ENCODE results near the gene DNAJC18.
"Not testable (repeated sequence)": the region's sequence is repeated elsewhere in the genome, so short reads cannot be mapped to it uniquely, and the experiment has no call there.

DNAJC18 gene

DNA sequence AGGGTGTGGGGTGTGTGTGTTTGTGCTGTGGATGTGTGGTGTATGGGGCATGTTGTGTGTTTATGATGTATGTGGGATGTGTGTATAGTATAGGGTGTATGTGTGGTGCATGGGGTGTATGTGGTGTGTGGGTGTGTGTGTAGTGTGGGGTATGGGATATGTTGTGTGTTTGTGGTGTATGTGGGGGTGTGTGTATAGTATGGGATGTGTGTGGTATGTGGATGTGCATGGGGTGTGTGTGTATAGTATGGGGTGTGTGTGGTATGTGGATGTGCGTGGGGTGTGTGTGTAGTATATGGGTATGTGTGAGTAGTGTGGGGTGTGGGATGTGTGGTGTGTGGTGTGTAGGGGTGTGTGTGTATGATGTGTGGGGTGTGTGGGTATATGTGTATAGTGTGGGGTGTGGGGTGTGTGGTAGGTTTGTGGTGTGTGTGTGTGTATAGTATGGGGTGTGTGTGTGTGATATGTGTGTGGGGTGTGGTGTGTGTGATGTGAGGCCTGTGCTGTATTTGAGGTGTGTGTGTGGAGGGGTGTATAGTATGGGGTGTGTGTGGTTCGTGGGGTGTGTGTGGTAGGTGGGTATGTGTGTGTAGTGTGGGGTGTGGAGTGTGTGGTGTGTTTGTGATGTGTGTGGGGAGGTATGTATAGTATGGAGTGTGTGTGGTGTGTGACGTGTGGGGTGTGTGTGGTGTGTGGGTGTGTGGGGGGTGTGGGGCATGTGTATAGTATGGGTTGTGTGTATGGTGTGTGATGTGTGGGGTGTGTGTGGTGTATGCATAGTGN lies 12.7 kb upstream of the DNAJC18 start:
- no peak for DNase-seq (ENCODE audit: low read depth)
- TF ChIP-seq, protein P1, sequence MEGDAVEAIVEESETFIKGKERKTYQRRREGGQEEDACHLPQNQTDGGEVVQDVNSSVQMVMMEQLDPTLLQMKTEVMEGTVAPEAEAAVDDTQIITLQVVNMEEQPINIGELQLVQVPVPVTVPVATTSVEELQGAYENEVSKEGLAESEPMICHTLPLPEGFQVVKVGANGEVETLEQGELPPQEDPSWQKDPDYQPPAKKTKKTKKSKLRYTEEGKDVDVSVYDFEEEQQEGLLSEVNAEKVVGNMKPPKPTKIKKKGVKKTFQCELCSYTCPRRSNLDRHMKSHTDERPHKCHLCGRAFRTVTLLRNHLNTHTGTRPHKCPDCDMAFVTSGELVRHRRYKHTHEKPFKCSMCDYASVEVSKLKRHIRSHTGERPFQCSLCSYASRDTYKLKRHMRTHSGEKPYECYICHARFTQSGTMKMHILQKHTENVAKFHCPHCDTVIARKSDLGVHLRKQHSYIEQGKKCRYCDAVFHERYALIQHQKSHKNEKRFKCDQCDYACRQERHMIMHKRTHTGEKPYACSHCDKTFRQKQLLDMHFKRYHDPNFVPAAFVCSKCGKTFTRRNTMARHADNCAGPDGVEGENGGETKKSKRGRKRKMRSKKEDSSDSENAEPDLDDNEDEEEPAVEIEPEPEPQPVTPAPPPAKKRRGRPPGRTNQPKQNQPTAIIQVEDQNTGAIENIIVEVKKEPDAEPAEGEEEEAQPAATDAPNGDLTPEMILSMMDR (IDR thresholded peaks at IDR 0.05; ENCODE audit: low read depth, low read length, missing control alignments): no peak
- no peak overlapping the region for H3K4me3 ChIP-seq (ENCODE audit: low read depth, low read length)

DNA sequence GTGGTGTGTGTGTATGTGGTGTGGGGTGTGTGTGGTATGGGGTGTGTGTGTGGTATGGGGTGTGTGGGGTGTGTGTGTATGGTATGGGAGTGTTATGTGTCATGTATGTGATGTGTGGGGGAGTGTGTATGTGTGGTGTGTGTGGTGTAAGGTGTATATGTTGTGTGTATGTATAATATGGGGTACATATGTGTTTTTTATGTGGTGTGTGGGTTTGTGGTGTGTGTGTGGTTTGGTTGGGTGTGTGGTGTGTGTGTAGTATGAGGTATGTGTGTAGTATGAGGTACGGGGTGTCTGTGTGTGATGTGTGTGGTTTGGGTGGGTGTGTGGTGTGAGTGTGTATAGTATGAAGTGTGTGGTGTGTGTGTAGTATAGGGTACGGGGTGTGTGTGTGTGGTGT lies 11.9 kb upstream of the DNAJC18 start:
- no peak overlapping the region for H3K4me3 ChIP-seq (ENCODE audit: low read depth, low read length)
- TF ChIP-seq, protein P1 (IDR thresholded peaks at IDR 0.05; ENCODE audit: low read depth, low read length, missing control alignments): no peak
- DNase-seq (ENCODE audit: low read depth): no peak

- peak; percentile 43 for DNase-seq (ENCODE audit: low read depth)
- TF ChIP-seq, protein P1 (IDR thresholded peaks at IDR 0.05; ENCODE audit: low read depth, low read length, missing control alignments): no peak
- no peak overlapping the region for H3K4me3 ChIP-seq (ENCODE audit: low read depth, low read length)
Measured at GRCh38 chr5:139446956-139447779, 7.8 kb upstream of the DNAJC18 start.

- H3K4me3 ChIP-seq (ENCODE audit: low read depth, low read length): no peak overlapping the region
- no peak for DNase-seq (ENCODE audit: low read depth)
- TF ChIP-seq, protein P1 (IDR thresholded peaks at IDR 0.05; ENCODE audit: low read depth, low read length, missing control alignments): no peak
Measured at GRCh38 chr5:139445325-139446170, 6.2 kb upstream of the DNAJC18 start.

DNA sequence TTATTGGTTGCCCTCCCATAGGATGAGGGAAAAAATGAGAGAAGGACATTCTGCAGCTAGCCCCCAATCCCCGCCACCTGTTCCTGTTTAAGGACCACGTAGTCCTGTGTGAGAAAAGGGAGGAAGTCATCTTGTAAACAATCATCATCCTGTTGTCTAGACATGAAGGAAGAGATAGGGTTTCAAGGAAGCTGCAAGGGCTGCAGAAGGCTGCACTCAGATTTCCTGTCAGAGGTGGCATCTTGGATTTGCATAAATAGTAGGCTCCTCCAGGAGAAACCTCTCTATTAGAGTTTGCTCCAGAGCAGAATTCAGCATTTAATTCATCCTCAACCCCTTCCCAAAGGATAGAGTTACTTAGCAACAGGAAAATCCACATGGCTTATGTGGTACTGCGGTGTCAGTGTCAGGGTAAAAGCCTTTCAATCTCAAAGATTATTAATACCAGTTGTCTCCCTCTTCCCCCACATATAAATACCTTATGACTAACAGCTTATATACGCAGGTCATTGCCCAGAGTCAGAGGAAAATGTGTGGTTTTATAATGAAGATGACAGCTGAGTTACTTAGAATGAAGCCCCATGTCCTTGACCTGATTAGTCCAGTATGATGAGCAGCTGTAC lies 4.6 kb upstream of the DNAJC18 start:
- DNase-seq (ENCODE audit: low read depth): no peak
- no peak overlapping the region for H3K4me3 ChIP-seq (ENCODE audit: low read depth, low read length)
- TF ChIP-seq, protein P1 (IDR thresholded peaks at IDR 0.05; ENCODE audit: low read depth, low read length, missing control alignments): no peak

GRCh38 chr5:139440416-139440815 lies 1.1 kb upstream of the DNAJC18 start:
- not testable (repeated sequence) for H3K4me3 ChIP-seq (ENCODE audit: low read depth, low read length); DNase-seq (ENCODE audit: low read depth)

Data from GM12864 (cell line).